DMS79 (cell line): ENCODE results near the gene ZNF850.
"Not testable (repeated sequence)": the region's sequence is repeated elsewhere in the genome, so short reads cannot be mapped to it uniquely, and the experiment has no call there.

Experiments used
- DNase-seq: peaks from one replicate; lab custom pipeline; 2025; lab: John Stamatoyannopoulos, UW

The ZNF850 gene

GRCh38 chr19:36772311-36773222, at the start of gene ZNF850:
ZNF850 (minus strand) TSS chr19:36772807; CDS start chr19:36762606, 10,201 bp downstream.
- peak; percentile 87 for DNase-seq

DNA sequence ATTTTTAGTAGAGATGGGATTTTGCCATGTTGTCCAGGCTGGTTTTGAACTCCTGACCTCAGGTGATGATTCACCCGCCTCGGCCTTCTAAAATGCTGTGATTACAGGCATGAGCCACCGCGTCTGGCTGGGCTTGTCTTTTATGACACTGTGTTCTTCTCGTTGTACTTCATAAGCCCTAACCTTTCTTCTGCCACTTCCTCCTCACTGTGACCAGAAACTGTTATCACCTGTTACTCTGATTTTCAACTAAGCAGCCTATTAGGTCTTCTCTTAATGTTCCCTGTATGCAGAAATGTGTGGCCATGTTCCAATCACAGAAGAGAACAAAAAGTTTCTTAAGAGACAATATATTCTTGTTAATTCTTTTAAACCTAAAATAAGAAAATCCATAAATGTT, 49.2 kb upstream of the ZNF850 start:
- no peak for DNase-seq

DNA sequence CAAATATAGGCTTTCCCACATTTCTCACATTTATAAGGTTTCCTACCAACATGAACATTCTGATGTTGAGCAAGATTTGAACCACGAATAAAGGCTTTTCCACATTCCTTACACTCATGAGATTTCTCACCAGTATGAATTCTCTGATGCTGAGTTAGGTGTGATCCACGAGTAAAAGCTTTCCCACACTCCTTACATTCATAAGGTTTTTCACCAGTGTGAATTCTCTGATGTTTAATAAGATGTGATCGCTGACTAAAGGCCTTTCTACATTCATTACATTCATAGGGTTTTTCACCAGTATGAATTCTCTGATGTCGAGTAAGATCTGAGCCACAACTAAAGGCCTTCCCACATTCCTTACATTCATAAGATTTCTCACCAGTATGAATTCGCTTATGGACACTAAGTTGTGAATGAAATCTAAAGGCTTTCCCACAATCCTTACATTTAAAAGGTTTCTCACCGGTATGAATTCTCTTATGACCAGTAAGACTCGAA, 46.6 kb upstream of the ZNF850 start:
- no peak for DNase-seq

DNA sequence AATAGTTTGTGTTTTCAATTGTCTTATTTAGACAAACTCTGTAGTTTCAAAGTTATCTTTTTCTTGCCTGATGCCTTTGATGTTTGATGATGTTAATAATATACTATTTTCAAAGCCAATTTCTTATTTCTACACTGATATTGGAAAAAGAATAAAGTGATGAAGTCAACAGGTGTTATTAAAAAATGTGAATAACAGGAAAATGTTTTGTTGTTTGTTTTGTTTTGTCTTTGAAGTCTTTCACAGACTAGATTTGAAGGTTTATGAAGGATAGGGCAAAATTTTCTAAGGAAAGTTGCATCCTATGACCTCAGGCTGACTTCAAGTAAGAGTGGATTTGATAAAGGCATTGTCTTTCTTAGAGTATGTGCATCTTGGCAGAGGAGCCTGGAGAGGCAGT, 34.4 kb upstream of the ZNF850 start:
- DNase-seq = no peak

GRCh38 chr19:36805364-36805763, 32.8 kb upstream of the ZNF850 start:
- no peak for DNase-seq

DNA sequence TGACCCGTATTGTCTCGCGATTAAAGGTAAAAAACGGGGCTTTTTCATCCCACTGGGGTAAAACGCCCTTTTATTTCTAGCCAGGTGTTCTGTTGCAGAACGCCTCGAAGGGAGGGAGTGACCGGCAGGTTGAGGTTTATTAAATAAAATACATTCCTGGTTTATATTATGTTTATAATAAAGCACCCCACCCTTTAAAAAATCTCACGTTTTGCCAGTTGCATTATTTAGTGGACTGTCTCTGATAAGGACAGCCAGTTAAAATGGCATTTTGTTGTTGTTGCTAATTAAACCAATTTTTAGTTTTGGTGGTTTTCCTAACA, 25.1 kb upstream of the ZNF850 start:
- DNase-seq = peak; percentile 21

GRCh38 chr19:36796714-36796992, 24.0 kb upstream of the ZNF850 start:
- DNase-seq = no peak

DNA sequence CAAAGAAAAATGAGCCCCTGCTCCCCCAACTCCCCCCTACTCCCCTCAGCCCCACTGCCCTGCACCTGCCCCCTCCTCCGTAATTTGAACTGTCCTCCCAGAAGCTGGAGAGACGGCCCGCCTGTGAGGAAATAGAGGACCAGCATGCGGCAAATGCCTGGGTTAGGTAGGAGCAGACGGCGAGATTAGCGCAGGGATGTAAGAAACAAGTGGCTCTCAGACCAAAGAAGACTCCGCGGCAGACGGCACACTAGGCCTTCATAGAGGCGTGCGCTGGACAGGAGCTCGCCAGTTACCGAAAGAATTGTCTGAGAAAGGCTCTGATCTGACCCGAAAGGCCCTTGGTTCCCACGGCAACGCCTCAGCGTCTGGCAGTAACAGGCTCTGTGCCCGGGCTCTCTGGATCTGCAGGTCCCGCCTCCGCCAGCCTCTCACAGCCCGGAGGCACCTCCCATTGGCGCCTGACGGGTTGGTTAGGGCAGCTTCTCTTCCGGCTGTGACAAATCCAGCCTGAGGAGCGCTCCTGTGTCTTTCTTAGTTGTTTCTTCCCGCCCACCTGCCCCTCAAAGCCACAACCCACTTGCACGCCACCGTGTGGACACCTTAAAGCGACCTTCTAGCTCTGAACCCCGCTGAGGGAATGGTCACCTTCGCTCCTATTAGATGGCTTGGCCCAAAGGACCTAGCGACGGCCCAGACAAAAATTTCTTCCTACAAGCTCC, 19.0 kb upstream of the ZNF850 start:
- DNase-seq = not testable (repeated sequence)

- DNase-seq = no peak
Measured at GRCh38 chr19:36775768-36776167, 3.2 kb upstream of the ZNF850 start.

- no peak for DNase-seq
Measured at GRCh38 chr19:36773223-36773579, 594 bp upstream of the ZNF850 start.

GRCh38 chr19:36771261-36772231, 1.1 kb downstream of the ZNF850 start:
- DNase-seq = peak; percentile 59

GRCh38 chr19:36750066-36750691, 22.4 kb downstream of the ZNF850 start:
- DNase-seq = no peak

DNA sequence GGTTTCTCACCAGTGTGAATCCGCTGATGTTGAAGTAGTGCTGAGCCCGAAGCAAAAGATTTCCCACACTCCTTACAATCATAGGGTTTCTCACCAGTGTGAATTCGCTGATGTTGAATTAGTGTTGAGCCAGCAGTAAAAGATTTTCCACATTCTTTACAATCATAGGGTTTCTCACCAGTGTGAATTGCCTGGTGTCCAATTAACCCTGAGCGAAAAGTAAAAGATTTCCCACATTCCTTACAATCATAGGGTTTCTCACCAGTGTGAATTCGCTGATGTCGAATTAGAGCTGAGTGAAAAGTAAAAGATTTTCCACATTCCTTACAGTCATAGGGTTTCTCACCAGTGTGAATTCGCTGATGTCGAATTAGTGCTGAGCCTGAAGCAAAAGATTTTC, 23.0 kb downstream of the ZNF850 start:
- DNase-seq = not testable (repeated sequence)

DNA sequence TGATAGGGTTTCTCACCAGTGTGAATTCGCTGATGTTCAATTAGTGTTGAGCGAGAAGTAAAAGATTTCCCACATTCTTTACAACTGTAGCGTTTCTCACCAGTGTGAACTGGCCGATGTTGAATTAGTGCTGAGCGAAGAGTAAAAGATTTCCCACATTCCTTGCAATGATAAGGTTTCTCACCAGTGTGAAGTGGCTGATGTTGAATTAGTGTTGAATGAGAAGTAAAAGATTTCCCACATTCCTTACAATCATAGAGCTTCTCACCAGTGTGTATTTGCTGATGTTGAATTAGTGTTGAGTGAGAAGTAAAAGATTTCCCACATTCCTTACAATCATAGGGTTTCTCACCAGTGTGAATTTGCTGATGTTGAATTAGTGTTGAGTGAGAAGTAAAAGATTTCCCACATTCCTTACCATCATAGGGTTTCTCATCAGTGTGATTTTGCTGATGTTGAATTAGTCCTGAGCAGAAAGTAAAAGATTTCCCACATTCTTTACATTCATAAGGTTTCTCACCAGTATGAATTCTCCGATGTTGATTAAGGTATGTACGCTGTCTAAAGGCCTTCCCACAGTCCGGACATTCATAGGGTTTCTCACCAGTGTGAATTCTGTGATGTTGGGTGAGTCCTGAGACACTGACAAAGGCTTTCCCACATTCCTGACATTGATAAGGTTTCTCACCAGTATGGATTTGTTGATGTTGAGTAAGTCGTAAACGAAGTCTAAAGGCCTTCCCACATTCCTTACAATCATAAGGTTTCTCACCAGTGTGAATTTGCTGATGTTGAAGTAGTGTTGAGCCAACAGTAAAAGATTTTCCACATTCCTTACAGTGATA, 24.0 kb downstream of the ZNF850 start:
- DNase-seq = no peak

DNA sequence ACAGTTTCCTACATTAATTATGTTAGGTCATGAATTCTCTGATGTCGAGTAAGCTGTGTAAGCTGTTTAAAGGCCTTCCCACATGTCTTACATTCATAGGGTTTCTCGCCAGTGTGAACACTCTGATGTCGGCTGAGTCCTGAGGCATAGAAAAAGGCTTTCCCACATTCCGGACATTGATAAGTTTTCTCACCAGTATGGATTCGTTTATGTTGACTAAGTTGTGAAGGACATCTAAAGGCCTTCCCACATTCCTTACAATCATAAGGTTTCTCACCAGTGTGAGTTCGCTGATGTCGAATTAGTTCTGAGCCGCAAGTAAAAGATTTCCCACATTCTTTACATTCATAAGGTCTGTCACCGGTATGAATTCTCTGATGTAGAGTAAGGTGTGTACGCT, 24.9 kb downstream of the ZNF850 start:
- no peak for DNase-seq

DNA sequence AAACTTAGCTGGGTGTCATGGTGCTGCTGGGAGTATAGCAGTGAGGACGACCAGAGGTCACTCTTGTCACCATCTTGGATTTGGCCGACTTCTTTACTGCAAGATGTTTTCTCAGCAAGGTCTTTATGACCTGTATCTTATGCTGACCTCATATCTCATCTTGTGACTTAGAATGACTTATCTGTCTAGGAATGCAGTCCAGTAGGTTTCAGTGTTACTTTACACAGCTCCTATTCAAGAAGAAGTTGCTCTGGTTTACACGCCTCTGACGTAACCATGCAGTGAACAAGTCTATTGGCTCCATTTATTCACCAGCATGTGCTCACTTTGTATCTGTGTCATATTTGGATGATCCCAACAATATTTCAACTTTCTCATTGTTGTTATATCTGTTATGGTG, 26.7 kb downstream of the ZNF850 start:
- DNase-seq = no peak

DNA sequence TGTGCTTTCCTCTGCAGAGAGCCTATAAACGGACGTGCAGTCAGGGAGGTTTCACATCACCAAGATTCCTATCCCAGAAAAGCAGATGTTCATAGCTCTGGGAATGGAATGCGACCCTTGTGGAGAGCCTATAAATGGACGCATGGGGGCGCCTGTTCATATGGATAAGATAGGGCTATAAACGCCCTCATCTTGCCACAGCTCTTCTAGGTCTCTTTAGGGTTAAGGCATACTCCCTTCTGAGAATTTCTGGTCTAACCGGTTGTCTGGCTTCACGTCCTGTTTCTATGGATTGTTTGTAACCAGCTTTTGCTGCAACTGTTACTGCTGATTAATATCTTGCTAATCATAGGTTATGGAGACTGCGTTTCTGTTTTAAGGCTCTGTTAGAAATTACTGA, 36.4 kb downstream of the ZNF850 start:
- not testable (repeated sequence) for DNase-seq

DNA sequence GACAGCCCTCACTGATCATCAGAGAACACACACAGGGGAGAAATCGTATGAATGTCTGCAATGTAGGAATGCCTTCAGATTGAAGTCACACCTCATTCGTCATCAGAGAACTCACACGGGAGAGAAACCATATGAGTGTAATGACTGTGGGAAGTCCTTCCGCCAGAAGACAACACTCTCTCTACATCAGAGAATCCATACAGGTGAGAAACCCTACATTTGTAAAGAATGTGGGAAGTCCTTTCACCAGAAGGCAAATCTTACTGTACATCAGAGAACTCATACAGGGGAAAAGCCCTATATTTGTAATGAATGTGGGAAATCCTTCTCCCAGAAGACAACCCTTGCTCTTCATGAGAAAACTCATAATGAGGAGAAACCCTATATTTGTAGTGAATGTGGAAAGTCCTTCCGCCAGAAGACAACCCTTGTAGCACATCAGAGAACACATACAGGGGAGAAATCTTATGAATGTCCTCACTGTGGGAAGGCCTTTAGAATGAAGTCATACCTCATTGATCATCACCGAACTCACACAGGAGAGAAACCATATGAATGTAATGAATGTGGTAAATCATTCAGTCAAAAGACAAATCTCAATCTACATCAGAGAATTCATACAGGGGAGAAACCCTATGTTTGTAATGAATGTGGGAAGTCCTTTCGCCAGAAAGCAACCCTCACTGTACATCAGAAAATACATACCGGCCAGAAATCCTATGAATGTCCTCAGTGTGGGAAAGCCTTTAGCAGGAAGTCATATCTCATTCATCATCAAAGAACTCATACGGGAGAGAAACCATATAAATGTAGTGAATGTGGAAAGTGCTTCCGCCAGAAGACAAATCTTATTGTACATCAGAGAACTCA, 52.7 kb downstream of the ZNF850 start:
- no peak for DNase-seq

DNA sequence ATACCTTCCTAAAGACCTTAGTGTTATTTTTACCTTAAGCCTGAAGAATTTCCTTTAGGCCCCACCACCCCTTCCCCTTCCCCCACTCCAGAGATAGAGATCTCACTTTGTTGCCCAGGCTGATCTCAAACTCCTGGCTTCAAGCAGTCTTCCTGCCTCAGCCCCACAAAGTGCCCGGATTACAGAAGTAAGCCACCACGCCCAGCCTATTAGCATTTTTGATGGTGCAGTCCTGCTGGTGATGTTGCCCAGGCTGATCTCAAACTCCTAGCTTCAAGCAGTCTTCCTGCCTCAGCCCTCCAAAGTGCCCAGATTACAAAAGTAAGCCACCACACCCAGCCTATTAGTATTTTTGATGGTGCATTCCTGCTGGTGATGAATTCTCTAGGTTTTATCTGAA, 63.2 kb downstream of the ZNF850 start:
- DNase-seq = no peak

DNA sequence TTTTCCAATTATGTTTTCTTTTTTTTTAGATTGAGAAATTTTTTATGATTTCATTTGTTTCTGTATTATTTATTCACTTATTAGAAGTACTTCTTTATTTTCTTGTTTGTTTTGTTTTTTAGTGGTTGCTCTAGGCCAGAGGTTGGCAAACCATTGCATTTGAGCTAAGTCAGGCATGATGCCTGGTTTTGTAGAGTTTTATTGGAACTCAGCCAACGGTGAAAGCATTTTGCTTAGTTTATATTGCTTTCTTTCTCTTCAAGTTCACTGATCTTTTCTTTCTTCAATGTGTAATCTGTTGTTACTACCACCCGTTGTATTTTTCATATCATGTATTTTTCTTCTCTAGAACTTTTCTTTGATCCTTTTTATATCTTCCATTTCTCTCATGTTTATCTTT, 65.5 kb downstream of the ZNF850 start:
- peak; percentile 21 for DNase-seq
